GM21390 (cell line): ENCODE data around the gene RASA3.

Source experiments
- ATAC-seq: cut with Tn5 transposase; IDR thresholded peaks from one replicate; pipeline ENCODE4 v1.9.1; 2021; ENCODE audit not compliant: unreplicated experiment

Gene RASA3

DNA sequence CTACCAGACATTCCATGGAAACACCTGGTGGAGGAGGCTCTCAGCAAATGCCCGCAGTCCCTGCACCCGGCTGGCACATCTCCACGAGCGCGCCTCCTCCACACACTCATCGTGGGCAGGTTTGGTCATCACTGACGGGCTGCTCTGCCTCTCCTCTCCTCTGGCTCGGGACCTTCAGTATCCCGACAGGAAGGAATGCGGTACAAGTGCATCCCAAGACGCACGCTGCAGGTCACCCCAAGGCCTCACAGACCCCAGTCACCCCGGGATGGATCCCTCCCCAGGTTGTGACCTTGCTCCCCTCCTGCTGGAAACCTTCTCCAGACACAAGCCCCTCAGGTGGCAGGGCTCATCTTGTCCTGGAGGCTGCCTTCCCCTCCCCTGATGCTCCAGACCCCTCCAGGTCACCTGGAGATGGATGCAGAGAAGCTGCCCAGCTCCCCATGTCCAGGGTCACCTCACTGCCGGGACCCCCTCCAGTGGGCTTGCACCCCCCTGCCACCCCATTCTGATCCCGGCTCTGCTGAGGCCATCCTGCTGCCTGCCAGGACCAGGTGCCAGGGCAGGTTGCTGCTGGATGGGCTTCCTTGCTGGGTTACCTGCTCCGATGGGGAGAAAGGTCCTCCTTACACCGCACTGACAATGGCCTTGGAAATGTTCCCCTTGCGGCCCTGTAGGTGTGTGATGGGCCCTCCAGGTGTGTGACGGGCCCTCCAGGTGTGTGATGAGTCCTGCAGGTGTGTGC, 188.4 kb downstream of the RASA3 start:
- ATAC-seq = no peak

DNA sequence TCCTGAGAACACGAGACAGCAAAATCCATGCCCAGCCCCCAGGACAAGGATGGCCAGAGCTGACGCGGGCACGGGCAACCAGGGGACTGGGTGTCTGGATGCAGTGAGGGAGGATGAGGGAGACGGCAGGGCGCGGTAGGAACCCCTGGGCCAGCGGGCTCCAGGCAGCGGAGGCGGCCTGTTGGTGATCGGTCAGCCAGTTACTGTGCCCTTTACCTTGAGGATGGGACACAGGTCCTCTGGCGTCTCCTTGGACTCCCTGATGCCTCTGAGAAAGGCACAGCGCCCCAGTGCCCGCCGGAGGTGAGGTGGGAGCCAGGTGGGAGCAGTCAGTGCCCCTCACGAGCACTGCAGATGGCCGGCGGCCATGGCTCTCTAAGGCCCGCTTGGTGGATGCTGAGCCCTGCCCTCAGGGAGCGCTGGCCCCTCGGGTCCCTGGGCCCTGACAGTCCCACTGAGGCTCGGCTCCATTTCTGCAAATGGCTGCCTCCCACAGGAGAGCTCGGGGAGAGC, 189.8 kb downstream of the RASA3 start:
- ATAC-seq = no peak

DNA sequence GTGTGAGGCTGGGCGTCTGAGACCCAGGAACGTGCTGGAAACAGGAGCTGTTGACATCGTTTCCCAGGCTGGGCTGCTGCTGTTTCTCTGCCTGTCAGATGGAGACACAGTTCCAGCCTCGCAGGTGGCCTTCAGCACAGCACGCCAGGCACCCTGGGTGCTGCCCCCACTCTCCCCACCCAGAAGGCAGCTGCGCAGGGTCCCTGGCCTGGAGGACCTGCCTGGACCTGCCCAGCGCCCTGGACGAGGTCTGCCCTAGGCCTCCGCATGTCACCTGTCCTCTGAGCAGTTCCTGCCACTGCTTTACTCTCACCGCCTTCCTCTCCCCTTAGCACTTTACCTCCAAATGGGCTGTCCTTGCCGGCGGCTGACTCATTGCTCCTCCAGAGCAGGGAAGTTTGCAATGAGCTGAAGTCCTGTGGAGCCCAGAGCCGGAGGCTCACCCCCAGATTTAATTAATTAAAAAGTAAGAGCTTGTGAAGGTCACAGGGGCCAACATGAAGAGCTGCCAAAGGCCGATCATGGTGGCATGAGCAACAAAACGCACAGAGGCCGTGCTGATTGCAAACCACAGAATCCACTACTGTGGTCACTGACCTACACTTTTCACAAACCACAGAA, 190.7 kb downstream of the RASA3 start:
- ATAC-seq = no peak

DNA sequence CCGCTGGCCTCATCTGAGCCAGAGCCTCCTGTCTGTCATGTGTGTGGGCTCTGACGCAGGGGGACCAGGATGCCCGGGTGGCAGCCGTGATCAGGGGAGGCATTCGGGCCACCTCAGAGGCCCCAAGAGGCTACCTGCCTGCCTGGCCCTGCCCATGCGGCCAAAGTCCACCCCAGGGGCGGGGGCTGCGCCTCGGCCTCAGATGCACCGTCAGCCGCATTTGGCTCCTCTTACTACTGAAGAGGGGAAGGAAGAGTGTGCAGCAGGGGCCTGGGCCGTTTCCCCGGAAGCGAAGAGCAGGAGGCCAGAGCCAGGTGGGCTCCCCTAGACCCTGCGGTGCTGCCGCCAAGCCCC, 192.5 kb downstream of the RASA3 start:
- ATAC-seq = no peak

DNA sequence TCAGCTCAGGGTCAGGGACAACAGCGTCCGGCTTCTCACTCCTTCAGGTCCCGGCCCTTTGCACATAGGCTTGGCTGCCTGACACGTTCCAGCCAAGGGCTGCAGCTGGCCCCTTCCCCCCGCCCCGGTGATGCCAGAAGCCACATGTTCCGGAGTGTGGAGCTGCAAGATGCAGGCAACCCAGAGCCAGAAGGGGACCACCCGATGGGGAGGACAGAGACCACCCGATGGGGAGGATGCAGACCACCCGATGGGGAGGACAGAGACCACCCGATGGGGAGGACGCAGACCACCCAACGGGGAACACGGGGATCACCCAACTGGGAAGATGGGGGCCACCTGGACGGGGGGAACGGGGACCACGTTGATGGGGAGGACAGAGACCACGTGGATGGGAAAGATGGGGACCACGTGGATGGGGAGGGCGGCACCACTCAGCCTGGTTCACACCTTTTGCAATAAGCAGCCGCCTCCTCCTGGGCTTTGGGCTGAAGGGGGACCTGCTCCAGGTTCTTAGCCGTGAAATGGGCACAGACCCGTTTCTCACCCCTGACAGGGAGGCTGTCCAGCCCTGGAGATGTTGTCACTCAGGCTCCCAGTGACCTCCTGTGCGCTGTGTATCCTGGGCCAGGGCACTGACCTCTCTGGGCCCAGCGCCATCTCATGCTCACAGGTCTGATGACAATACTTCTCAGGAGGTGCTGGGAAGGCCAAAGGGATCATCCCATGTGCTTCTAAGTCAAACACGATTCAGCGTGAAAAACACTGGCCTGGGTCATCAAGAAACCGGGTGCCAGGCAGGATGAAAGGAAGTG, 193.1 kb downstream of the RASA3 start:
- ATAC-seq = no peak

DNA sequence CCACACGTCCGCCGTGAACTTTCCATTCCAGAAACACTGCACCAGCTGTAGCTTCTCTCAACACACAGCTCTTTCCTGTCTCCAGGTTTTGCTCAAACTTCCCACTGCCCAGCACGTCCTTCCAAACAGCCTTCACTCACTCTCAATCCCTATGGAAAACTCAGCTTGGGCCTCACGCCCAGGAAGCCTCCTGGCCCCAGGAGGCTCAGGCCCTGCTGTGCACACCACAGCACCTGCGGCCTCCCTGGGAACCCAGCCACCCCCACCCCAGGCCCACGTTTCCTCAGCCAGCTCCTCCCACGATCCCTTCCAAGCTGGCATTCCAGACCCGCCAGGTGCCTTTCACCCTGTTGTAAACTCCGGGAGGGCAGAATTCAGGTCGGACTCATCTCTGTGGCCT, 193.7 kb downstream of the RASA3 start:
- no peak for ATAC-seq

DNA sequence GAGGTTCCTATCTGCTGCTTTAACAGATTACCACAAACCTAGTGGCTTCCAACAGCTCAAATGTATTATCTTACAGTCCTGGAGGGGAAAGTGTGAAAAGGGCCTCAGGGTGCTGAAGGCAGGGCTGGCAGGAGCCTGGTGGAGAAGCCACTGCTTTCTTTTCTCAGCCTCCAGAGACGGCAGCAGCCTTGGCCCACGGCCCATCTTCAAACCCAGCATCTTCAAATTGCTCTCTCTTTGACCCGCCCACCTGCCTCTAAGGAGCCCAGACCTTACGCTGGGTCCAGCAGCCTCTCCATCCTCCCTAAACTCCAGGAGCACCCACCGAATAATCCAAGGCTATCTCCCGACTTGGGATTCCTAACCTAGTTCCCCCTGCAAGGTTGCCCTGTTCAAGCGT, 194.2 kb downstream of the RASA3 start:
- ATAC-seq = no peak

DNA sequence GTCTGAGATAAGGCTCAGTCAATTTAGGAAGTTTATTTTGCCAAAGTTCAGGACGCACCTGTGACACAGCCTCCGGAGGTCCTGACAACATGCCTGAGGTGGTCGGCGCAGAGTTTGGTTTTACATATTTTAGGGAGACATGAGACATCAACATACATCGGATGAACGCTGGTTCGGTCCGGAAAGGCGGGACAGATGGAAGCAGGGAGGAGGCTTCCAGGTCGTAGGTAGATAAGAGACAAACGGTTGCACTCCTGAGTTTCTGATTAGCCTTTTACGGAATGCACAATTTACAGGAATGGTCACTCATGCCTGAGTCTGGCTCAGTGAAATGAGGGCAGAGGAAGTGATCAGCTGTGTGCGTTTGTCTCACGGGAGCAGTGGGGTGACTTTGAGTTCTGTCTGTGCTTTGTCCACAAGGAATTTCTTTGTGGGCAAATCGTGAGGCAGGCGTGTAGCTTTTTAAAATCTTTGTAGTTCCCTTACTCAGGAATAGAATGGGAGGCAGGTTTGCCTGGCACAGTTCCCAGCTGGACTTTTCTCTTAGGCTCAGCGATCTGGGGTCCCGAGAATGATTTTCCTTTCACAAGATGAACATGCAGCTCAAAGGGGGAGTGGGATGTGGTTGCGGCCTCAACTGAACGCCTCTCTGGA, 194.8 kb downstream of the RASA3 start:
- ATAC-seq = no peak

DNA sequence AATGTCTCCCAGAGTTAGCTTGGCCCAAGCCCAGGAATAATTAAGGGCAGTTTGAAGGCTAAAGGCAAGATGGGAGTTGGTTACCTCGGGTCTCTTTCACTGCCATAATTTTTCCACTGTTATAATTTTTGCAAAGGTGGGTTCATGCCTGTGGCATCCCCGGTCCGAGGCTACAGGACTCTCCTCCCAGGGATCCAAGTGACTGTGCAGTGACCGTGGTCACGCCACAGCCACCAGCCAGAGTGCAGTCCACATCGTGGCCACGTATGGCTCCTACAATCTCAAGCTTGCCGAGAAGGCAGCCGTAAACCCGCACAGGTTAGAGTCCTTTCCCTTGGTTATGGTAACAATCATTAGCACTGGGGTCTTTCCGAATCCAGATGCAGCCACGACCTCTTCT, 195.3 kb downstream of the RASA3 start:
- no peak for ATAC-seq

DNA sequence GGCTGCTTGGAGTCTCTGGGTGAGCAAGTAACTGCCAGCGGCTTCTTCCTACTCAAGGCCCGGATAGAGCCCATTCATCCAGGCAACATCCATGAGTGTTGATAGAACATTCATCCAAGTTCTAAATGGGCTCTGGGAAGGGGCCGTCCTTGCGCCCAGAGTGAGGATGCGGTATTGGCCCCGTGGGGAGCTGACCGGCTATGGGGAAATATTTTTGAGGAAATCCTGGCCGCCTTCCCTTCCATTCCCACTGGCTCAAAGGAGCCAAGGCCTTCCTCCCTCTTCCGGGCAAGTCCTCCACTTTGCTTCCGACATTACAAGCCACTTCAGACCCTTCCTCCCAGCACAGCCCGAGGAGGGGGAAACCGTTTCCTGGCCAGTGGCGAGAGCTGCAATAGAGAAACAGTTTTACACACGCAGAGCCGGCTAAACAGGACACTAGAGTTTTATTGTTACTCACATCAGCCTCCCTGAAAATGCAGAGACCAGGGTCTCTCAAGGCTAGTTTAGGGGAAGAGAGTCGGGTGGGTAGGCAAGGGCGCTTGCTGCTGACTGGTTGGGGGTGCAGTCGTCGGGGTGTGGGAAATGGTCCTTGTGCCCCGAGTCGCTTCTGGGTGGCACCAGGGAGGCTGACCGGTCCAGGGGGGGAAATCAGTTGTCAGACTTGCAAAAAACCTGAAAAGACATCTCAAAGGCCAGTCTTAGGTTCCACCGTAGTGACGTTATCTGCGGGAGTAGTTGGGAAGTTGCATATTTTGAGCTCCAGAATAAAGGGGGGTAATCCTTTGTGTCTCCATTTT, 196.1 kb downstream of the RASA3 start:
- ATAC-seq = no peak

DNA sequence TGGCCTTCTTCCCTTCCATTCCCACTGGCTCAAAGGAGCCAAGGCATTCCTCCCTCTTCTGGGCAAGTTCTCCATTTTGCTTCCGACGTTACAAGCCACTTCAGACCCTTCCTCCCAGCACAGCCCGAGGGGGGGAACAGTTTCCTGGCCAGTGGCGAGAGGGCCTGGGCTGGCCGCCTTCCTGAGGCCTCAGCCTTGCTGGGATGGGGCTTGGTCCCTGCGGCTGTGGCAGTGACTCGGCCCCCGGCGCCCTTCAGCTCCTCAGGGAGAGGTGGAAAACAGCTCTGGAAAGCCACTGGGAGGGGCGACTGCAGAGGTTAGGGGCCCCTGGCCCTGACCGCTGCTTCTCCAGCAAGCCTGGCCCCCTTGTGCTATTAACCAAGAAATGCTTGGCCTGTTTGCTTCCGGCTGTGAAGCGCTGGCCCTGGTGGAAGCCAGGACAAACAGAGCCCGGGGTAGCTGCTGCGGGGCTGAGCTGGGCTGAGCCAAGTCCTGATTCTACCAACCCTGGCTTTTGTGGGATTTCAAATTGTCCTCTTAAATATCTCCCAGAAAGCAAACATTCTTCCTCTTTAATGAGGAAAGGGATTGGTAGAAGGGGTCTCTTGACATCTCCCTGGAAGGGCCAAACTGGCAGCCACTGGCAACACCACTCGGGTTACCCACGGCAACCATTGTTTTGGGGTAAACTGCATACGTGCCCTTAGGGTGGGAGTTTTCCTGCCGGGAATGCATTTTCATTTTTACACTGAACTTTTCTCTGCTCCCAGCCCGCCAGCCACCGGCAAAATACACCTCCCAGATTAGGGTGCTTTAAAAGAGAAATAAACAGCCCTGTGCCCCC, 197.2 kb downstream of the RASA3 start:
- ATAC-seq = no peak

DNA sequence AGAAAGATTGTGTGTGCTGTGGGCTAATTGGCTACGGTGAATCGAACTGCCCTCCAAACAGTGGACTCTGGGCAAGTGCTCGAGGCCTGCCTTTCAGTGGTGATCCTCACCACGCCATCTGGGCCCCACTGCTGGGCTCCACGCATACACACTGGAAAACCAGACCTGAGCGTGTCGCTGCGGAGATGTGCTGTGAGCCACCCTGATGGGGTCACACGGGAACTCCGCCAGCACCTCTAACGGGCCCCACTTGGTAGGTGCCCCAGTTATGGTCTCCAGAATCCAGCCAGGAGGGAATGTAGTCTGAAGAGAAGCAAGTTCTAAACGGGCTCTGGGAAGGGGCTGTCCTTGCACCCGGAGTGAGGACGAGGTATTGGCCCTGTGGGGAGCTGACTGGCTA, 197.8 kb downstream of the RASA3 start:
- ATAC-seq = no peak

DNA sequence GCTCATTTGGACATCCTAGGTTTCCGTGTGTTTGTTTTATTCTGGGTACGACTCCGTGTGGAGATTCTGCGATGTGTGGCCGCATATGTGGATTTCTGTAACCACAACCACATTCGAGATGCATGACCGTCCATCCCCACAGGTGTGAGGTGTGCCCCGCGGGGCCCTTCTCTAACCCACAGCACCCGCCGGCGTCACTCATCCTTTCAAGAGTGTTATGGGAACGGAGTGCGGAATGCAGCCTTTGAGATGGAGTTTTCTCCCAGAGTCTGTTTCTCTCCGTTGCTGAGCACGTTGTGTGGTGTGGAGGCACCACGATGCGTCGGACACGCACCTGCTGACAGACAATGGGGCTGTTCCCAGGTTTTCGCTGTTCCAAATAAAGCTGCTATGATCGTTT, 198.5 kb downstream of the RASA3 start:
- no peak for ATAC-seq

DNA sequence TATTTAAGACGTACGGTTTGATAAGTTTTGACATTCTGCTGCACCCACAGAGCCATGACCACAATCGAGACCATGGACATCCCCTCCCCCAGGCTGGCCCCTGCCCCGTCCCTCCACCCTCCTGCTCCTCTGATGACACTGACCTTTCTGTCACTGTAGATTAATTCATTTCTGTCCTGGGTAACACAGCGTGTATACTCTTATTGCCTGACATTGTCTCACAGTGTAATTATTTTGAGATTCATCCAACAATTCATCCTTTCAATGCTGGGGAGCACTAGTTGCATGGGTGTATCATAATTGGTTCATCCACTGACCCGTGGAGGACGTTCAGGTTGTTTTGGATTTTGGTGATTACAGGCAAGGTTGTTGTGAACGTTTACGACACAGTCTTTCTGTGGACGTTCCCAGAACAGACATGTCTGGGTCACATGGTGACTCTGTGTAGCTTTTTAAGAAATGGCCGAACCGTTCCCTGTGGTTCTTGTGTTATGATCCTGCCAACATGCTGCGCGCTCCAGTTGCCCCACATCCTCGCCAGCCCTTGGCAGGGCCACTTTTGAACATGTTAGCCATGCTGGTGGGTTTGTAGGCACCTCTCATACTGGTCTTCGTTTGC, 200.5 kb downstream of the RASA3 start:
- no peak for ATAC-seq

DNA sequence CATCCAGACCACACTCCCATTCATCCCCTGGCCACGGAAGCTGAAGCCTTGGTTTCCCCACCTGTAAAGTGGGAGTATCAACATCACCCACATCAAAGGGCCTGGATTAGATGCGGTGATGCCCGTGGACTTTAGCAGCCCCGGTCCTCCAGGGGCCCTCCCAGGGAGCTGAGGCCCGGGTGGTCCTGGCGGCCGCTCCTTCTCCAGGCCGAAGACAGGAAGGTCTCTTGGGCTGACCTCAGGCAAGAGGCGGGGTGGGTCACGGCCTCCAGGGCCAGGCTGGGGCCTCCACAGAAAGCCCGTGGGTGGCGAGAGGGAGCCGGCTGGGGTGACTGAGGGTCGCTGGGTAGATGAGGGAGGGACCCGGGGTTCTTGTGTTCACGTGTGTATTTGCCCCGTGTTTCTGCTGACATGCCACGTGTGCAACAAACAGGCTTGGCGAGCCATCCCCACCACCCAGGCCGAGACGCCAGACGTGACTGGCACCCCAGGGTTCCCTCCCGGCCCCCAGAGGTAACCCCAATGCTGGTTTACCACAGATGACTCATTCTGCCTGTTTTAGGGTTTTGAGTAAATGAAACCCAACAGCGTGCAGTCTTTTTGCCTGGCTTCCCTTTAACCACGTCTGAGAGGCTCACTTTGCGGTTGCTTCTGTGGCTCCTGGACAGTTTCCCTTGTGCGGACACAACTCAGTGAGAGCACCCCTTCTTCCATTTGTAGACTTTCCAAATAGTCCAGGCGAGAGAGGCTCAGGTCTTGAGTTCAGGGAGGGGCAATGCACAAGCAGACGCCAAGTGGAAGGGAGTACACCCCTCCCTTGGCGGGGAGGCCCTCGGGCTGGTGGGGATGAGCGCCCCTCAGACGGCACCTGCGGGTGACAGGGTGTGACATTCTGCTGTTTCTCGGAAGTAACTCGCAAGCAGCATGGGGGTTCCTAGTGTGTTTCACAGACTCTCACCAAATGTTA, 201.5 kb downstream of the RASA3 start:
- ATAC-seq = no peak

DNA sequence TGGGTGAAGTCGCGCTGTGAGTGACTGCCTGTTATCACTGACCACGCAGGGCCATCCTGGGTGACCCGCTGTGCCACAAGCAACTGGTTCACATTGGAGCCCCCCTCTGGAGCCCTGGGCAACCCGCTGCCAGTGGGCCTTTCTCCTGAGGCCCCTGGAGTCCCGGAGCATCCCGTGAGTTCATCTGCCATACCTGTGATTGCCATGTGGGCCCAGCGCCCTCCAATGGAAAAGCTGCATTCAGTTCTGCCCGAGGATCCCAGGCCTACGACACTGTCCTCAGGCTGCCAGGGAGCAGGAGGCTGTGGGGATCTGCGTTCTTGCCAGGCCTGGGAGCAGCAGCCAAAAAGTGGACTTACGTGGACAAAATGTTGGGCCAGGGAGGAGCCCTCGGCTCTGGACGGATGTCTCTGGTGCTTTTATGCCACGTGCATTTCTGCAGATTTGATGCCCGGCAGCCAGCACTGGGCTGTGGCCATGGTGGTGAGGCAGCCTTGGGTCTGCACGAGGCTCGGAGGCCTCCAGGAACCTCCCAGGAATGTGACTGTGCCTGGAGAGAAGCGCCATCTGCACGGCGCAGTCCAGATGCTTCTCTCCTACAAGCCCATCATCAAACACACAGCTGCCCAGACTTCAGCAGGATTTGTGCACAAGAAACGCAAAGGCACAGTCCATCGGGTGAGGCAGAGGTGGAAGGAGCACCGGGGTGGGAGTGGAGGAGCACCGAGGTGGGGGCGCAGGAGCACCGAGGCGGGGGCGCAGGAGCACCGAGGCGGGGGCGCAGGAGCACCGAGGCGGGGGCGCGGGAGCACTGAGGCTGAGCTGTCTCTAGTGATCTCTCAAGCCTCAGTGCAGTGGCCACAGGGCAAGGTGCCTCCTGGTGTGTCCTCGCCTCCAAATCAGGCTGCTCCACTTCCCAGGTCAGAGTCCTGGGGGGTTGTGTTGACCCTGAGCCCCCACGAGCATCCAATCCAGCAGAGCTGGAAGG, 202.5 kb downstream of the RASA3 start:
- no peak for ATAC-seq
